ENCODE measurements around the gene LILRB3. TPM values are rescaled to one million over a fixed set of nuclear protein-coding genes. Genes with fewer than 3 reads are reported as not detected.

Gene LILRB3
- total and polyA plus RNA-seq, 2 experiments from 2014 or later, result not detected

DNA sequence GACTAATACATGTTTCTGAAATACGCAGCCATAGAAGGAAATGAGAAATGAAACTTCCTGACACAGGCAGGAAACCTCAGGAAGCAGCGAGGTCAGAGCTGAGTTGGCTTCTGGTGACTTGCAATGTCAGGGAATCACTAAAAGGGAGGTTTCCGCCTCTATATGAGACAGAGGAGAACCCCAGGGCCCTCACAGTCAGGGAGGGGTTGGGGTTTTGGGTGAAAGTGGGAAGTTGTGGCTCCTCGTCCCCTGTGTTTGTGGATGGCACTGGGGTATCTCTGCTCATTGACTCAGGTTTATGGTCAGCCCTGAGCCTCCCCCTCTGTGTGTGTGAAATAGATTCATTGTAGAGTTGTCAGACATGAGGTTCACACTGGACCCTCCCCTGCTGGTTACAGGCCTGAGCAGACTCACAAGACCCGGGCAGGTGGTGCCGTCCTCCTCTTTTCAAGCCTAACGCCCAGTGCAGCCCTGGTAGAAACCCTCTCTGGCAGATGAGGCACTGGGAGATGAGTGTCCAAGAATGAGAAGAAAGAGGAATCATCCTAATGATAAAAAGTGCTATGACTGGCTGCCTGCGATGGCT, 25.3 kb upstream of the LILRB3 start:
- no peak for DNase-seq (ENCODE audit: low spot score)
- Histone ChIP-seq H2AFZ (no peak overlapping the region), H3K79me2 (replicated peaks; ENCODE audit: insufficient read depth) (no peaks in the 10 kb centered on the region), H3K36me3 (ENCODE audit: insufficient read depth) (no peaks in the 10 kb centered on the region), H3K9me2 (ENCODE audit: insufficient read depth) (no peaks in the 10 kb centered on the region), H3K4me1 (ENCODE audit: insufficient read depth) (no peaks in the 10 kb centered on the region), H3K27ac (ENCODE audit: low read depth) (no peak overlapping the region), H3F3A (replicated peaks; ENCODE audit: low read depth) (no peaks in the 10 kb centered on the region), H3K27me3 (ENCODE audit: insufficient read depth) (no peaks in the 10 kb centered on the region), H4K20me1 (replicated peaks; ENCODE audit: insufficient read depth) (no peaks in the 10 kb centered on the region), H3K4me2 (no peak overlapping the region), H3K4me3 (no peak overlapping the region)
- no peak overlapping the region for H3K27ac Mint-ChIP-seq
- H3K9me3 Mint-ChIP-seq, result no peaks in the 10 kb centered on the region
- no peaks in the 10 kb centered on the region for H3K27me3 Mint-ChIP-seq (ENCODE audit: insufficient read depth, low read depth, poor library complexity)
- no peaks in the 10 kb centered on the region for H3K4me1 Mint-ChIP-seq
- ATAC-seq, result no peak
- no peaks in the 10 kb centered on the region for H3K36me3 Mint-ChIP-seq (ENCODE audit: low read depth)
- TF ChIP-seq STAT1 (IDR thresholded peaks at IDR 0.05; ENCODE audit: unreplicated experiment), result no peak
- TF ChIP-seq, protein P1, sequence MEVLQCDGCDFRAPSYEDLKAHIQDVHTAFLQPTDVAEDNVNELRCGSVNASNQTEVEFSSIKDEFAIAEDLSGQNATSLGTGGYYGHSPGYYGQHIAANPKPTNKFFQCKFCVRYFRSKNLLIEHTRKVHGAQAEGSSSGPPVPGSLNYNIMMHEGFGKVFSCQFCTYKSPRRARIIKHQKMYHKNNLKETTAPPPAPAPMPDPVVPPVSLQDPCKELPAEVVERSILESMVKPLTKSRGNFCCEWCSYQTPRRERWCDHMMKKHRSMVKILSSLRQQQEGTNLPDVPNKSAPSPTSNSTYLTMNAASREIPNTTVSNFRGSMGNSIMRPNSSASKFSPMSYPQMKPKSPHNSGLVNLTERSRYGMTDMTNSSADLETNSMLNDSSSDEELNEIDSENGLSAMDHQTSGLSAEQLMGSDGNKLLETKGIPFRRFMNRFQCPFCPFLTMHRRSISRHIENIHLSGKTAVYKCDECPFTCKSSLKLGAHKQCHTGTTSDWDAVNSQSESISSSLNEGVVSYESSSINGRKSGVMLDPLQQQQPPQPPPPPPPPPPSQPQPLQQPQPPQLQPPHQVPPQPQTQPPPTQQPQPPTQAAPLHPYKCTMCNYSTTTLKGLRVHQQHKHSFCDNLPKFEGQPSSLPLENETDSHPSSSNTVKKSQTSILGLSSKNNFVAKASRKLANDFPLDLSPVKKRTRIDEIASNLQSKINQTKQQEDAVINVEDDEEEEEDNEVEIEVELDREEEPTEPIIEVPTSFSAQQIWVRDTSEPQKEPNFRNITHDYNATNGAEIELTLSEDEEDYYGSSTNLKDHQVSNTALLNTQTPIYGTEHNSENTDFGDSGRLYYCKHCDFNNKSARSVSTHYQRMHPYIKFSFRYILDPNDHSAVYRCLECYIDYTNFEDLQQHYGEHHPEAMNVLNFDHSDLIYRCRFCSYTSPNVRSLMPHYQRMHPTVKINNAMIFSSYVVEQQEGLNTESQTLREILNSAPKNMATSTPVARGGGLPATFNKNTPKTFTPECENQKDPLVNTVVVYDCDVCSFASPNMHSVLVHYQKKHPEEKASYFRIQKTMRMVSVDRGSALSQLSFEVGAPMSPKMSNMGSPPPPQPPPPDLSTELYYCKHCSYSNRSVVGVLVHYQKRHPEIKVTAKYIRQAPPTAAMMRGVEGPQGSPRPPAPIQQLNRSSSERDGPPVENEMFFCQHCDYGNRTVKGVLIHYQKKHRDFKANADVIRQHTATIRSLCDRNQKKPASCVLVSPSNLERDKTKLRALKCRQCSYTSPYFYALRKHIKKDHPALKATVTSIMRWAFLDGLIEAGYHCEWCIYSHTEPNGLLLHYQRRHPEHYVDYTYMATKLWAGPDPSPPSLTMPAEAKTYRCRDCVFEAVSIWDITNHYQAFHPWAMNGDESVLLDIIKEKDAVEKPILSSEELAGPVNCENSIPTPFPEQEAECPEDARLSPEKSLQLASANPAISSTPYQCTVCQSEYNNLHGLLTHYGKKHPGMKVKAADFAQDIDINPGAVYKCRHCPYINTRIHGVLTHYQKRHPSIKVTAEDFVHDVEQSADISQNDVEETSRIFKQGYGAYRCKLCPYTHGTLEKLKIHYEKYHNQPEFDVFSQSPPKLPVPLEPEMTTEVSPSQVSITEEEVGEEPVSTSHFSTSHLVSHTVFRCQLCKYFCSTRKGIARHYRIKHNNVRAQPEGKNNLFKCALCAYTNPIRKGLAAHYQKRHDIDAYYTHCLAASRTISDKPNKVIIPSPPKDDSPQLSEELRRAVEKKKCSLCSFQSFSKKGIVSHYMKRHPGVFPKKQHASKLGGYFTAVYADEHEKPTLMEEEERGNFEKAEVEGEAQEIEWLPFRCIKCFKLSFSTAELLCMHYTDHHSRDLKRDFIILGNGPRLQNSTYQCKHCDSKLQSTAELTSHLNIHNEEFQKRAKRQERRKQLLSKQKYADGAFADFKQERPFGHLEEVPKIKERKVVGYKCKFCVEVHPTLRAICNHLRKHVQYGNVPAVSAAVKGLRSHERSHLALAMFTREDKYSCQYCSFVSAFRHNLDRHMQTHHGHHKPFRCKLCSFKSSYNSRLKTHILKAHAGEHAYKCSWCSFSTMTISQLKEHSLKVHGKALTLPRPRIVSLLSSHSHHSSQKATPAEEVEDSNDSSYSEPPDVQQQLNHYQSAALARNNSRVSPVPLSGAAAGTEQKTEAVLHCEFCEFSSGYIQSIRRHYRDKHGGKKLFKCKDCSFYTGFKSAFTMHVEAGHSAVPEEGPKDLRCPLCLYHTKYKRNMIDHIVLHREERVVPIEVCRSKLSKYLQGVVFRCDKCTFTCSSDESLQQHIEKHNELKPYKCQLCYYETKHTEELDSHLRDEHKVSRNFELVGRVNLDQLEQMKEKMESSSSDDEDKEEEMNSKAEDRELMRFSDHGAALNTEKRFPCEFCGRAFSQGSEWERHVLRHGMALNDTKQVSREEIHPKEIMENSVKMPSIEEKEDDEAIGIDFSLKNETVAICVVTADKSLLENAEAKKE (CRISPR knock-in tag; IDR thresholded peaks at IDR 0.05), result no peak
- TF ChIP-seq ZNF331 (CRISPR knock-in tag; IDR thresholded peaks at IDR 0.05; ENCODE audit: low read depth), result no peak
- TF ChIP-seq ZNF114 (CRISPR knock-in tag; IDR thresholded peaks at IDR 0.05), result no peak
- TF ChIP-seq, protein P2, sequence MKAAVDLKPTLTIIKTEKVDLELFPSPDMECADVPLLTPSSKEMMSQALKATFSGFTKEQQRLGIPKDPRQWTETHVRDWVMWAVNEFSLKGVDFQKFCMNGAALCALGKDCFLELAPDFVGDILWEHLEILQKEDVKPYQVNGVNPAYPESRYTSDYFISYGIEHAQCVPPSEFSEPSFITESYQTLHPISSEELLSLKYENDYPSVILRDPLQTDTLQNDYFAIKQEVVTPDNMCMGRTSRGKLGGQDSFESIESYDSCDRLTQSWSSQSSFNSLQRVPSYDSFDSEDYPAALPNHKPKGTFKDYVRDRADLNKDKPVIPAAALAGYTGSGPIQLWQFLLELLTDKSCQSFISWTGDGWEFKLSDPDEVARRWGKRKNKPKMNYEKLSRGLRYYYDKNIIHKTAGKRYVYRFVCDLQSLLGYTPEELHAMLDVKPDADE (IDR thresholded peaks at IDR 0.05), result no peak
- TF ChIP-seq EZH2 (IDR thresholded peaks at IDR 0.05; ENCODE audit: low read depth, unreplicated experiment), result no peak
- no peak for TF ChIP-seq POLR2AphosphoS5 (IDR thresholded peaks at IDR 0.05; ENCODE audit: low read depth)
- TF ChIP-seq CREB1 (CRISPR knock-in tag; IDR thresholded peaks at IDR 0.05; ENCODE audit: low read depth), result no peak
- TF ChIP-seq EZH2phosphoT487 (IDR thresholded peaks at IDR 0.05; ENCODE audit: unreplicated experiment), result no peak
- TF ChIP-seq, protein P3, sequence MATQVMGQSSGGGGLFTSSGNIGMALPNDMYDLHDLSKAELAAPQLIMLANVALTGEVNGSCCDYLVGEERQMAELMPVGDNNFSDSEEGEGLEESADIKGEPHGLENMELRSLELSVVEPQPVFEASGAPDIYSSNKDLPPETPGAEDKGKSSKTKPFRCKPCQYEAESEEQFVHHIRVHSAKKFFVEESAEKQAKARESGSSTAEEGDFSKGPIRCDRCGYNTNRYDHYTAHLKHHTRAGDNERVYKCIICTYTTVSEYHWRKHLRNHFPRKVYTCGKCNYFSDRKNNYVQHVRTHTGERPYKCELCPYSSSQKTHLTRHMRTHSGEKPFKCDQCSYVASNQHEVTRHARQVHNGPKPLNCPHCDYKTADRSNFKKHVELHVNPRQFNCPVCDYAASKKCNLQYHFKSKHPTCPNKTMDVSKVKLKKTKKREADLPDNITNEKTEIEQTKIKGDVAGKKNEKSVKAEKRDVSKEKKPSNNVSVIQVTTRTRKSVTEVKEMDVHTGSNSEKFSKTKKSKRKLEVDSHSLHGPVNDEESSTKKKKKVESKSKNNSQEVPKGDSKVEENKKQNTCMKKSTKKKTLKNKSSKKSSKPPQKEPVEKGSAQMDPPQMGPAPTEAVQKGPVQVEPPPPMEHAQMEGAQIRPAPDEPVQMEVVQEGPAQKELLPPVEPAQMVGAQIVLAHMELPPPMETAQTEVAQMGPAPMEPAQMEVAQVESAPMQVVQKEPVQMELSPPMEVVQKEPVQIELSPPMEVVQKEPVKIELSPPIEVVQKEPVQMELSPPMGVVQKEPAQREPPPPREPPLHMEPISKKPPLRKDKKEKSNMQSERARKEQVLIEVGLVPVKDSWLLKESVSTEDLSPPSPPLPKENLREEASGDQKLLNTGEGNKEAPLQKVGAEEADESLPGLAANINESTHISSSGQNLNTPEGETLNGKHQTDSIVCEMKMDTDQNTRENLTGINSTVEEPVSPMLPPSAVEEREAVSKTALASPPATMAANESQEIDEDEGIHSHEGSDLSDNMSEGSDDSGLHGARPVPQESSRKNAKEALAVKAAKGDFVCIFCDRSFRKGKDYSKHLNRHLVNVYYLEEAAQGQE (IDR thresholded peaks at IDR 0.05; ENCODE audit: unreplicated experiment), result no peak
- TF ChIP-seq NANOG (IDR thresholded peaks at IDR 0.05; ENCODE audit: borderline replicate concordance), result no peak
- TF ChIP-seq, protein P4, sequence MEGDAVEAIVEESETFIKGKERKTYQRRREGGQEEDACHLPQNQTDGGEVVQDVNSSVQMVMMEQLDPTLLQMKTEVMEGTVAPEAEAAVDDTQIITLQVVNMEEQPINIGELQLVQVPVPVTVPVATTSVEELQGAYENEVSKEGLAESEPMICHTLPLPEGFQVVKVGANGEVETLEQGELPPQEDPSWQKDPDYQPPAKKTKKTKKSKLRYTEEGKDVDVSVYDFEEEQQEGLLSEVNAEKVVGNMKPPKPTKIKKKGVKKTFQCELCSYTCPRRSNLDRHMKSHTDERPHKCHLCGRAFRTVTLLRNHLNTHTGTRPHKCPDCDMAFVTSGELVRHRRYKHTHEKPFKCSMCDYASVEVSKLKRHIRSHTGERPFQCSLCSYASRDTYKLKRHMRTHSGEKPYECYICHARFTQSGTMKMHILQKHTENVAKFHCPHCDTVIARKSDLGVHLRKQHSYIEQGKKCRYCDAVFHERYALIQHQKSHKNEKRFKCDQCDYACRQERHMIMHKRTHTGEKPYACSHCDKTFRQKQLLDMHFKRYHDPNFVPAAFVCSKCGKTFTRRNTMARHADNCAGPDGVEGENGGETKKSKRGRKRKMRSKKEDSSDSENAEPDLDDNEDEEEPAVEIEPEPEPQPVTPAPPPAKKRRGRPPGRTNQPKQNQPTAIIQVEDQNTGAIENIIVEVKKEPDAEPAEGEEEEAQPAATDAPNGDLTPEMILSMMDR (conservative IDR thresholded peaks at IDR 0.05; ENCODE audit: low read depth in 2 of 2), result no peak
- TF ChIP-seq JUNB (IDR thresholded peaks at IDR 0.05; ENCODE audit: unreplicated experiment), result no peak
- no peak overlapping the region for H3K4me3 Mint-ChIP-seq

Data from GM23338 (cell line).